ENCODE data around the gene PRICKLE3. TPM values are rescaled to one million over a fixed set of nuclear protein-coding genes. Genes with fewer than 3 reads are reported as not detected.
A peak's percentile ranks its signal among the peaks of the same experiment; 100 is the strongest.

PRICKLE3 gene
- total RNA-seq, 4 donors from 2014 or later, result 18.2 to 32.4 (median 24.4) TPM

GRCh38 chrX:49184294-49185281 lies 1.6 kb downstream of the PRICKLE3 start:
- H3K4me1 ChIP-seq, result peaks cover 0 to 34% (median 4%) of the 10 kb centered on the region in 4 donors
- peak overlapping the region in 3 of 4 donors; percentile 75 to 89 (median 88) for H3K27ac ChIP-seq
- DNase-seq (ENCODE audit: low spot score in 2 of 2), result peak; percentile 89
- no peaks in the 10 kb centered on the region for H3K27me3 ChIP-seq
- WGBS, 2 donors, result 26 to 48% methylated on average over 16 to 37 of the region's 46 CpGs
- H3K36me3 ChIP-seq, result peaks cover 0 to 16% (median 0%) of the 10 kb centered on the region in 3 donors
- peak overlapping the region; percentile 24 to 65 (median 36) for H3K4me3 ChIP-seq
- peak; percentile 28 to 64 for TF ChIP-seq POLR2A (IDR thresholded peaks at IDR 0.05)
- no peak for TF ChIP-seq CTCF (IDR thresholded peaks at IDR 0.05)
- peak; percentile 21 to 72 for TF ChIP-seq EP300 (IDR thresholded peaks at IDR 0.05)
- no peaks in the 10 kb centered on the region for H3K9me3 ChIP-seq

GRCh38 chrX:49183701-49184281 lies 2.4 kb downstream of the PRICKLE3 start:
- TF ChIP-seq EP300 (IDR thresholded peaks at IDR 0.05) (no peak), POLR2A (IDR thresholded peaks at IDR 0.05) (no peak), CTCF (IDR thresholded peaks at IDR 0.05) (no peak)
- peak overlapping the region in 1 of 4 donors; percentile 65 for H3K4me3 ChIP-seq
- 87% methylated on average over 14 to 16 of the region's 18 CpGs for WGBS, 2 donors
- no peaks in the 10 kb centered on the region for H3K27me3 ChIP-seq
- peaks cover 0 to 24% (median 0%) of the 10 kb centered on the region in 3 donors for H3K36me3 ChIP-seq
- peak overlapping the region in 3 of 4 donors; percentile 71 to 89 (median 75) for H3K27ac ChIP-seq
- H3K9me3 ChIP-seq, result no peaks in the 10 kb centered on the region
- peaks cover 0 to 28% (median 4%) of the 10 kb centered on the region in 4 donors for H3K4me1 ChIP-seq
- no peak for DNase-seq (ENCODE audit: low spot score in 2 of 2)

- Histone ChIP-seq H3K4me1 (peaks cover 0 to 8% (median 0%) of the 10 kb centered on the region in 4 donors), H3K36me3 (peaks cover 0 to 64% (median 0%) of the 10 kb centered on the region in 3 donors), H3K27me3 (no peaks in the 10 kb centered on the region), H3K4me3 (no peak overlapping the region), H3K9me3 (no peaks in the 10 kb centered on the region), H3K27ac (no peak overlapping the region)
- no peak for TF ChIP-seq POLR2A (IDR thresholded peaks at IDR 0.05)
- TF ChIP-seq EP300 (IDR thresholded peaks at IDR 0.05), result no peak
- no peak for TF ChIP-seq CTCF (IDR thresholded peaks at IDR 0.05)
- WGBS, 2 donors, result 79 to 100% methylated on average over 1 to 2 of the region's 2 CpGs
- DNase-seq (ENCODE audit: low spot score in 2 of 2), result no peak
Measured at GRCh38 chrX:49179358-49179757, 6.8 kb downstream of the PRICKLE3 start.

- Histone ChIP-seq H3K4me1 (peaks cover 0 to under 1% (median 0%) of the 10 kb centered on the region in 4 donors), H3K27ac (no peak overlapping the region), H3K9me3 (no peaks in the 10 kb centered on the region)
Measured at GRCh38 chrX:49178537-49178936, 7.6 kb downstream of the PRICKLE3 start.

More at GRCh38 chrX:49178537-49178936, 7.6 kb downstream of the PRICKLE3 start:
- DNase-seq (ENCODE audit: low spot score in 2 of 2), result no peak
- H3K4me3 ChIP-seq, result no peak overlapping the region
- WGBS, 2 donors, result 83% methylated on average over 3 of the region's 3 CpGs; no CpG with 5 or more reads in 1 of the 2 donors
- TF ChIP-seq EP300 (IDR thresholded peaks at IDR 0.05) (no peak), CTCF (IDR thresholded peaks at IDR 0.05) (no peak), POLR2A (IDR thresholded peaks at IDR 0.05) (no peak)
- H3K27me3 ChIP-seq, result no peaks in the 10 kb centered on the region
- peaks cover 0 to 71% (median 0%) of the 10 kb centered on the region in 3 donors for H3K36me3 ChIP-seq
